MM.1S (cell line): ENCODE data around the gene USP32.
"Not testable (repeated sequence)": the region's sequence is repeated elsewhere in the genome, so short reads cannot be mapped to it uniquely, and the experiment has no call there.

Experiments used
- DNase-seq: peaks from one replicate; pipeline ENCODE4 v3.0.0-alpha.2; 2015
- H2AFZ ChIP-seq: fragments of 300-600 bp; sonication (generic); 2 replicates; pipeline ENCODE4 v1.6.0; 2016; ENCODE audit warnings: antibody characterized with exemption, low read length
- H3F3A ChIP-seq: fragments of 300-600 bp; sonication (generic); 2 replicates; pipeline ENCODE4 v1.6.1; 2016; ENCODE audit warnings: mild to moderate bottlenecking, antibody characterized with exemption, low read length, moderate library complexity, mixed read lengths; ENCODE audit not compliant: insufficient read depth
- H3K27ac ChIP-seq: fragments of 300-600 bp; sonication (generic); 2 replicates; pipeline ENCODE4 v1.5.1; 2016; ENCODE audit warnings: mild to moderate bottlenecking, low read length
- H3K27me3 ChIP-seq: fragments of 300-600 bp; sonication (generic); replicated peaks from 2 replicates; pipeline ENCODE4 v1.6.0; 2016; ENCODE audit warnings: low read length; ENCODE audit not compliant: insufficient read depth
- H3K36me3 ChIP-seq: fragments of 300-600 bp; sonication (generic); replicated peaks from 2 replicates; pipeline ENCODE4 v1.6.1; 2016; ENCODE audit warnings: mild to moderate bottlenecking, low read length, mixed read lengths; ENCODE audit not compliant: insufficient read depth
- H3K4me1 ChIP-seq: fragments of 300-600 bp; sonication (generic); 2 replicates; pipeline ENCODE4 v1.6.1; 2016; ENCODE audit warnings: low read length, mixed read lengths
- H3K4me2 ChIP-seq: fragments of 300-600 bp; sonication (generic); 2 replicates; pipeline ENCODE4 v1.6.0; 2016; ENCODE audit warnings: low read depth, low read length
- H3K4me3 ChIP-seq: fragments of 300-600 bp; sonication (generic); 2 replicates; pipeline ENCODE4 v1.5.1; 2016; ENCODE audit warnings: low read length, mixed read lengths
- H3K79me2 ChIP-seq: fragments of 300-600 bp; sonication (generic); 2 replicates; pipeline ENCODE4 v1.6.1; 2016; ENCODE audit warnings: mixed run types, low read length, mixed read lengths
- H3K9ac ChIP-seq: fragments of 300-600 bp; sonication (generic); 2 replicates; pipeline ENCODE4 v1.6.1; 2016; ENCODE audit warnings: low read length, mixed read lengths
- H3K9me2 ChIP-seq: fragments of 300-600 bp; sonication (generic); replicated peaks from 2 replicates; pipeline ENCODE4 v1.6.1; 2016; ENCODE audit warnings: mild to moderate bottlenecking, low read length, mixed read lengths; ENCODE audit not compliant: insufficient read depth
- H3K9me3 ChIP-seq: fragments of 300-600 bp; sonication (generic); replicated peaks from 2 replicates; pipeline ENCODE4 v1.6.1; 2016; ENCODE audit warnings: mild to moderate bottlenecking, low read length, mixed read lengths; ENCODE audit not compliant: insufficient read depth
- H4K20me1 ChIP-seq: fragments of 300-600 bp; sonication (generic); 2 replicates; pipeline ENCODE4 v1.6.1; 2016; ENCODE audit warnings: mild to moderate bottlenecking, low read length, moderate library complexity, mixed read lengths; ENCODE audit not compliant: insufficient read depth
- CTCF ChIP-seq: fragments of 300-600 bp; sonication (generic); IDR thresholded peaks from 2 replicates; pipeline ENCODE4 v1.5.1; 2016; ENCODE audit warnings: antibody characterized with exemption, low read length, mixed read lengths
- EZH2 ChIP-seq: fragments of 300-600 bp; sonication (generic); optimal IDR thresholded peaks from 2 replicates; pipeline ENCODE3; 2017; ENCODE audit warnings: low read depth, mild to moderate bottlenecking, antibody characterized with exemption, low read length, mixed read lengths
- EZH2phosphoT487 ChIP-seq: fragments of 300-600 bp; sonication (generic); IDR thresholded peaks from 2 replicates; pipeline ENCODE4 v1.6.1; 2018; ENCODE audit warnings: antibody characterized with exemption, low read length

Gene USP32

GRCh38 chr17:60318830-60319229 is 73.1 kb downstream of the USP32 start:
- TF ChIP-seq CTCF (no peak), EZH2phosphoT487 (no peak), EZH2 (no peak)
- Histone ChIP-seq H3K79me2 (0 out of 2 replicates have a peak, but pooled peaks cover 3% of the 10 kb centered on the region), H3K36me3 (no peaks in the 10 kb centered on the region)

GRCh38 chr17:60318326-60318725 is 73.6 kb downstream of the USP32 start:
- Histone ChIP-seq H4K20me1 (no peaks in the 10 kb centered on the region), H3K27me3 (no peaks in the 10 kb centered on the region), H3K36me3 (no peaks in the 10 kb centered on the region), H3K79me2 (0 out of 2 replicates have a peak, but pooled peaks cover 3% of the 10 kb centered on the region), H2AFZ (no peak overlapping the region), H3K27ac (no peak overlapping the region), H3K4me3 (no peak overlapping the region), H3K9me2 (no peaks in the 10 kb centered on the region), H3K4me2 (no peak overlapping the region), H3K4me1 (no peaks in the 10 kb centered on the region), H3F3A (peaks cover 7% of the 10 kb centered on the region), H3K9ac (no peak overlapping the region), H3K9me3 (no peaks in the 10 kb centered on the region)
- TF ChIP-seq CTCF (no peak), EZH2phosphoT487 (no peak), EZH2 (no peak)
- no peak for DNase-seq

More at GRCh38 chr17:60318830-60319229, 73.1 kb downstream of the USP32 start:
- no peak overlapping the region for H3K4me3 ChIP-seq
- no peak overlapping the region for H3K9ac ChIP-seq
- no peak for DNase-seq
- no peaks in the 10 kb centered on the region for H4K20me1 ChIP-seq
- H3K4me1 ChIP-seq = no peaks in the 10 kb centered on the region
- H3F3A ChIP-seq = peaks cover 7% of the 10 kb centered on the region
- no peak overlapping the region for H2AFZ ChIP-seq
- H3K9me2 ChIP-seq = no peaks in the 10 kb centered on the region
- H3K27me3 ChIP-seq = no peaks in the 10 kb centered on the region
- no peak overlapping the region for H3K4me2 ChIP-seq
- no peaks in the 10 kb centered on the region for H3K9me3 ChIP-seq
- H3K27ac ChIP-seq = no peak overlapping the region

- Histone ChIP-seq H3K36me3 (no peaks in the 10 kb centered on the region), H2AFZ (no peak overlapping the region), H3K4me1 (no peaks in the 10 kb centered on the region)
Measured at GRCh38 chr17:60315650-60316049, 76.3 kb downstream of the USP32 start.

GRCh38 chr17:60314900-60315299 is 77.0 kb downstream of the USP32 start:
- not testable (repeated sequence) for H3K9ac ChIP-seq, H2AFZ ChIP-seq, H3K79me2 ChIP-seq, H3K27me3 ChIP-seq, H3K4me1 ChIP-seq, H3K9me2 ChIP-seq, H3K36me3 ChIP-seq, H3F3A ChIP-seq, H3K9me3 ChIP-seq, H4K20me1 ChIP-seq
- peak; percentile 12 for DNase-seq
- H3K4me2 ChIP-seq = peak overlapping the region; percentile 33; the same call in 1 of the 2 replicates
- H3K4me3 ChIP-seq = peak overlapping the region; percentile 5; the same call in 1 of the 2 replicates
- peak overlapping the region; percentile 34; the same call in 1 of the 2 replicates for H3K27ac ChIP-seq

More at GRCh38 chr17:60315650-60316049, 76.3 kb downstream of the USP32 start:
- Histone ChIP-seq H3K9ac (no peak overlapping the region), H3K27me3 (no peaks in the 10 kb centered on the region), H3K4me3 (no peak overlapping the region), H3F3A (peaks cover 7% of the 10 kb centered on the region), H4K20me1 (no peaks in the 10 kb centered on the region), H3K9me3 (no peaks in the 10 kb centered on the region), H3K9me2 (no peaks in the 10 kb centered on the region), H3K4me2 (no peak overlapping the region), H3K27ac (no peak overlapping the region), H3K79me2 (0 out of 2 replicates have a peak, but pooled peaks cover under 1% of the 10 kb centered on the region)
- TF ChIP-seq CTCF = peak; percentile 34; the same call in 1 of the 2 replicates
- TF ChIP-seq EZH2phosphoT487 = no peak
- TF ChIP-seq EZH2 = no peak
- peak; percentile 8 for DNase-seq
